IMR-90 (cell line): ENCODE results near the gene MOCOS. TPM values are rescaled to one million over a fixed set of nuclear protein-coding genes. Genes with fewer than 3 reads are reported as not detected.

Experiments used
- ATAC-seq: fragments of 200-7000 bp; cut with Tn5 transposase; 2 replicates; pipeline ENCODE4 v1.9.1; 2020; ENCODE audit warnings: low read depth, mild to moderate bottlenecking, moderate library complexity
- BruUV-seq: library from RNA; stranded (reverse); fragments of 400-500 nt; replicated peaks from 2 replicates; lab custom pipeline; 2021; lab: Mats Ljungman, UMichigan
- CTCF ChIA-PET: fragments of 300-600 bp; formaldehyde crosslinking; extraction: SDS; loops from one replicate; lab custom pipeline; 2021; ENCODE audit warnings: antibody characterized with exemption; lab: Yijun Ruan, JAX
- POLR2A ChIA-PET: fragments of 300-600 bp; sonication (Branson Sonifier 250); formaldehyde crosslinking; loops from one replicate; lab custom pipeline; 2022; ENCODE audit warnings: antibody characterized with exemption; ENCODE audit not compliant: unreplicated experiment; lab: Charles Lee
- DNase-seq: peaks from one replicate; pipeline ENCODE4 v3.0.0; 2013
- H2AFZ ChIP-seq: replicated peaks from 2 replicates; pipeline ENCODE3; 2013; ENCODE audit warnings: low read length, mild to moderate bottlenecking; ENCODE audit not compliant: poor library complexity
- H2AK5ac ChIP-seq: 2 replicates; pipeline ENCODE4 v1.6.1; 2013; ENCODE audit warnings: low read depth, low read length, inconsistent platforms
- H2AK9ac ChIP-seq: replicated peaks from 2 replicates; pipeline ENCODE3; 2013; ENCODE audit warnings: mild to moderate bottlenecking, low read depth, low read length, moderate library complexity; ENCODE audit not compliant: poor library complexity
- H2BK120ac ChIP-seq: 2 replicates; pipeline ENCODE4 v1.6.1; 2013; ENCODE audit warnings: low read depth, low read length, inconsistent platforms
- H2BK15ac ChIP-seq: 3 replicates; pipeline ENCODE4 v1.6.1; 2013; ENCODE audit warnings: low read depth, low read length, inconsistent platforms
- H2BK20ac ChIP-seq: 2 replicates; pipeline ENCODE4 v1.6.1; 2013; ENCODE audit warnings: low read depth, mild to moderate bottlenecking, inconsistent platforms, low read length, moderate library complexity
- H2BK5ac ChIP-seq: 2 replicates; pipeline ENCODE4 v1.6.1; 2013; ENCODE audit warnings: mild to moderate bottlenecking, low read depth, low read length, inconsistent platforms; ENCODE audit not compliant: poor library complexity, severe bottlenecking
- H3K14ac ChIP-seq: replicated peaks from 2 replicates; pipeline ENCODE4 v1.6.1; 2013; ENCODE audit warnings: low read depth, low read length, inconsistent platforms
- H3K18ac ChIP-seq: 2 replicates; pipeline ENCODE4 v1.6.1; 2013; ENCODE audit warnings: low read depth, low read length, control low read depth
- H3K23ac ChIP-seq: 2 replicates; pipeline ENCODE4 v1.6.1; 2013; ENCODE audit warnings: low read depth, low read length, inconsistent platforms
- H3K27ac ChIP-seq: 2 replicates; pipeline ENCODE4 v1.5.1; 2013; ENCODE audit warnings: mild to moderate bottlenecking, control low read depth, low read length; ENCODE audit not compliant: insufficient read depth
- H3K27me3 ChIP-seq: 2 replicates; pipeline ENCODE4 v1.6.1; 2013; ENCODE audit warnings: low read length; ENCODE audit not compliant: control insufficient read depth, insufficient read depth
- H3K36me3 ChIP-seq: 2 replicates; pipeline ENCODE4 v1.6.1; 2013; ENCODE audit warnings: low read length, mixed read lengths; ENCODE audit not compliant: control insufficient read depth, insufficient read depth
- H3K4ac ChIP-seq: 2 replicates; pipeline ENCODE4 v1.6.1; 2013; ENCODE audit warnings: low read depth, low read length, inconsistent platforms
- H3K4me1 ChIP-seq: 2 replicates; pipeline ENCODE4 v1.6.1; 2013; ENCODE audit warnings: low read length, mixed read lengths; ENCODE audit not compliant: control insufficient read depth, insufficient read depth
- H3K4me2 ChIP-seq: 2 replicates; pipeline ENCODE4 v1.6.1; 2013; ENCODE audit warnings: low read depth, mild to moderate bottlenecking, control low read depth, low read length, moderate library complexity
- H3K4me3 ChIP-seq: 2 replicates; pipeline ENCODE4 v1.5.1; 2013; ENCODE audit warnings: low read depth, mild to moderate bottlenecking, control low read depth, low read length, moderate library complexity; ENCODE audit not compliant: insufficient read depth
- H3K56ac ChIP-seq: 2 replicates; pipeline ENCODE4 v1.6.1; 2013; ENCODE audit warnings: low read length, inconsistent platforms; ENCODE audit not compliant: insufficient read depth; ENCODE audit errors: extremely low read depth
- H3K79me1 ChIP-seq, 2 experiments: 2 replicates each; pipeline ENCODE4 v1.6.1; 2013; ENCODE audit warnings: low read length in 2 of 2, inconsistent platforms in 1 of 2, low read depth in 1 of 2
- H3K9ac ChIP-seq: 2 replicates; pipeline ENCODE4 v1.6.1; 2013; ENCODE audit warnings: low read depth, low read length, control low read depth
- H3K9me1 ChIP-seq: 2 replicates; pipeline ENCODE4 v1.6.1; 2013; ENCODE audit warnings: low read length, inconsistent platforms; ENCODE audit not compliant: insufficient read depth
- H3K9me3 ChIP-seq: 2 replicates; pipeline ENCODE4 v1.6.1; 2013; ENCODE audit warnings: low read length; ENCODE audit not compliant: control insufficient read depth, insufficient read depth
- H4K20me1 ChIP-seq: 2 replicates; pipeline ENCODE4 v1.6.1; 2013; ENCODE audit warnings: low read length, inconsistent platforms; ENCODE audit not compliant: insufficient read depth
- H4K5ac ChIP-seq: 2 replicates; pipeline ENCODE4 v1.6.1; 2013; ENCODE audit warnings: mild to moderate bottlenecking, low read depth, low read length, control low read depth
- H4K8ac ChIP-seq, 2 experiments: 2 replicates each; pipeline ENCODE4 v1.6.1; 2013; ENCODE audit warnings: low read depth in 2 of 2, low read length in 2 of 2, control low read depth in 1 of 2, inconsistent platforms in 1 of 2
- H4K91ac ChIP-seq: 2 replicates; pipeline ENCODE4 v1.6.1; 2013; ENCODE audit warnings: low read depth, low read length, inconsistent platforms; ENCODE audit not compliant: insufficient read depth
- CEBPB ChIP-seq: IDR thresholded peaks from 2 replicates; pipeline ENCODE4 v1.6.1; 2012; ENCODE audit warnings: low read depth, low read length, improper control_type of control experiment
- dilution Hi-C: fragments of 300-500 bp; cut with HindIII; formaldehyde crosslinking; loops from one replicate; pipeline ENCODE4 v1.14.3; 2018; ENCODE audit warnings: low sequenced_read_pairs; ENCODE audit not compliant: unreplicated experiment
- in situ Hi-C: fragments of 300-500 bp; cut with MboI; formaldehyde crosslinking; loops from 3 replicates; pipeline ENCODE4 v1.14.3; 2019; ENCODE audit warnings: low sequenced_read_pairs, inconsistent platforms, mixed read lengths
- intact Hi-C: fragments of 100-400 bp; cut with micrococcal nuclease; formaldehyde crosslinking; loops from 2 replicates; pipeline ENCODE4 v1.10.0; 2022
- polyA plus RNA-seq, 3 experiments: library from polyadenylated mRNA; depleted of rRNA; stranded (reverse); fragments of >200 nt; gene quantifications; 2 replicates each; pipeline ENCODE4 v1.2.3, GENCODE V29; 2012; ENCODE audit warnings: low replicate concordance in 1 of 3
- total RNA-seq: library from RNA; depleted of rRNA; stranded (reverse); fragments of >200 nt; gene quantifications from 2 replicates; pipeline ENCODE4 v1.2.3, GENCODE V29; 2012

Gene MOCOS
- total and polyA plus RNA-seq, 2 of the 4 experiments (the other 2 are of a cell fraction) = 1.1 to 2.2 TPM

DNA sequence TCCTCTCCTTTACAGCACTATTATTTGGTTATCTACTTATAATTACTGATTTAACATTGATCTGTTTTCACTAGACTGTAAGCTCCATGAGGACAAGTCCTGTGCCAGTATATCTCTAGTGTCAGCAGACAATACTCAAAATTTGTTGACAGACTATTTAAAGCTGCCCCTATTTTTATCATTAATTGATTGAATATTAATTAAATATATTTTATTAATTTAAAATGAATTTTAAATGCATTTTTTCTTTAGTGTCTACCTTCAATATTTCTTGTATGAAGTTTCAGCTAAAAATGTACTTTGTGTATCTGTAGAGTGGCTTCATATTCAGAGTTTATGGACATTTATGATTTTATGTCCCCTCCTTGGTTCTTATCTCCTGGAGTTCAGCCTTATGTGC is 83.9 kb downstream of the MOCOS start:
- H3K18ac ChIP-seq = no peak overlapping the region
- H2AFZ ChIP-seq = no peak overlapping the region
- peaks cover 5% of the 10 kb centered on the region; the same call in 1 of the 2 replicates for H3K9me1 ChIP-seq
- no peak overlapping the region for H4K8ac ChIP-seq
- no peak overlapping the region for H2AK9ac ChIP-seq
- ChIA-PET POLR2A (no interaction called here), CTCF (interaction anchor here (1.0 to 1.4 kb wide), 2 partner anchors 10 to 13 kb away, joined by 3 read pairs; no protein-coding TSS in a partner anchor)
- intact Hi-C loops = no loop called here
- H3K4me2 ChIP-seq = no peak overlapping the region
- no peak overlapping the region for H2BK15ac ChIP-seq
- H2BK120ac ChIP-seq = no peak overlapping the region
- no peak overlapping the region for H3K4me3 ChIP-seq
- no peaks in the 10 kb centered on the region for H3K79me1 ChIP-seq
- H2BK5ac ChIP-seq = no peak overlapping the region
- in situ Hi-C loops = no loop called here
- ATAC-seq (no peak), DNase-seq (no peak)
- no peak overlapping the region for H4K91ac ChIP-seq
- no peak overlapping the region for H3K4ac ChIP-seq
- H4K5ac ChIP-seq = no peak overlapping the region
- H3K27ac ChIP-seq = no peak overlapping the region
- no peaks in the 10 kb centered on the region for H3K27me3 ChIP-seq
- no peak for TF ChIP-seq CEBPB
- dilution Hi-C loops = no loop called here
- H3K36me3 ChIP-seq = peaks cover 8% of the 10 kb centered on the region; the same call in 1 of the 2 replicates
- H4K20me1 ChIP-seq = no peaks in the 10 kb centered on the region
- no TSS peak for BruUV-seq
- no peaks in the 10 kb centered on the region for H3K9me3 ChIP-seq
- H3K14ac ChIP-seq = no peak overlapping the region
- H3K23ac ChIP-seq = no peak overlapping the region
- no peaks in the 10 kb centered on the region for H3K4me1 ChIP-seq
- no peak overlapping the region for H2BK20ac ChIP-seq
- H2AK5ac ChIP-seq = no peak overlapping the region
- H3K9ac ChIP-seq = no peak overlapping the region
- H3K56ac ChIP-seq = no peak overlapping the region
